Hematopoietic multipotent progenitor cell treated with erythropoietin and hydrocortisone succinate and interleukin-3 and kit ligand, for 17 days (in vitro differentiated cells): ENCODE data around the gene PAXX.

Experiments used
- DNase-seq: peaks from one replicate; pipeline ENCODE4 v3.0.0-alpha.2; 2015; ENCODE audit warnings: low spot score

PAXX gene

DNA sequence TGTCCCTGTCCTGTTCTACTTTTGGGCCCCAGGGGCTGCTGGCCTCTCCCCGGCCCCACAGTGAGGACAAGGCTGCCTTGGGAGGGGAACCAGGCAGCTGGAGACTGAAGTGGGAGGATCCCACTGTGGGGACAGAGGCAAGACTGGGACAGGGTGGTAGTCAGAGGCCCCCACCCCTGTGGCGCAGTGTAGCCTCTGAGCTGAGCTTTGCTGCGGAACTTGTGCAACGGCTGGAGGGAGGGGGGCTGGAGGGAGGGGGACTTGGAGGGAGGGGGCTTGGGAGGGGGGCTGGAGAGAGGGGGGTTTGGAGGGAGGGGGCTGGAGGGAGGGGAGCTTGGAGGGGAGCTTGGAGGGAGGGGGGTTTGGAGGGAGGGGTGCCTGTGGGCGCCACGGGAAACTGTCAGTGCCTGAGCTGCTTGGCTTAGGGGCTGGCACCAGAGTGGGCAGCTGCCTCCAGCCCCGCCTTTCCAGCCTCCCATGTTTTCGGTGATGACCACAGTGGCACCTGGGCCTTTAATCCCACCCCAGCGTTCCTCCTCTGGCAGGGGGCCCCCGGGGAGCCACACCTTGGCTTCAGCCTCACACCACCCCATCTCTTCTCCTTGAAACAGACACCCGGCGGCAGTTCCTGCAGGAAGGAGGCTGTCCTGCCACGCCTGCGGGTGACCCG, 42.0 kb downstream of the PAXX start:
- no peak for DNase-seq

DNA sequence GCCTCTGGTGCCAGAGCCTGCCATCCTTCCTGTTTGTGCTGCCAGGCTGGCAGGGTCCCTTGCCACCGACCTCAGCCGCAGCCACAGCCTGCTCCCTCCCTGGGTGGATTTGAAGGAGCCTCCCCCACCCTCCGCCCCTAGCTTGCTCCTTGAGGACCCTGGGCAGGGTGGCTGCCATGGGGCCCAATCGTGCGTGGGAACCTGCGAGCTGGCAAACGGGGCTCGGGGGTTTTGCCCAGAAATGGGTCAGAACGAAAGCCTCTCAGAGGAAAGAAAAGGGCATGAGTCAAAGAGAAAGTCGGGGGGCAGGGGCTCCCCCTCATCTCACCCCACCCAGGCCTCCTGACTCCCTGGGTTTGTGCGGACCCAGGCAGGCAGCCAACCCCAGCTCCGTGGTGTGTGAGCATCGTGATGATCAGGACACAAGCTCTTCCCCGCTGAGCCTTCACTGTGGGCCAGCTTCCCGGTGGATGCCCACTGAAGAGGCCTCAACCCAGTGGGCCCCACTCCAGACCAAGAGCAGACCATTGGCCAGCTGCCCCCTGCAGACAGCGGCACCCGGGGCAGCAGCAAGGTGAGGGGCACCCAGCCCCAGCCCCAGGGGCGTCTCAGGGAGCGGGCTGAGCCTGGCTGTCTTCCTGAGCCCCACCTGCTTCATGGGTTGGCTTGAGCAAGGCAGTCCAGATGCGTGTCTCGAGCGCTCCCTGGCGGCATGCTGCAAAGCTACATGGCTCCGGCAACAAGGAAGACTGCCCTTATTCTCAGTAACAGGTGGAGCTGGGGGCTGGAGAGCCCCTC, 42.7 kb downstream of the PAXX start:
- peak; percentile 82 for DNase-seq

DNA sequence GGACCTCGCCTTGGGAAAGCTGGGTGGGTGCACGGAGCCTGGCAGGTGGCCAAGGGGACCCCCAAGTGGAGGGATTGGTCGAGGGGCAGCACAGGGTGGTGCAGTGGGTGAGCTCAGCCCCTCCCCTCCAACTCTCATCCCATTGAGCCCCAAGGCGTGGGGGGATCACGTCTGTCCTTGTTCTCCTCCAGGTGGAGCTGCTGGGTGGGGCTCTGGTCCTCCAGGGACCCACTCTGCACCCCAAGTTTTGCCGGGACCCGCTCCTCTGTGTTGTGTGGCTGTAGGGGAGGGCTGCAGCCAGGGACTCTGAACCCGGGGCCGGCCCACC, 43.2 kb downstream of the PAXX start:
- no peak for DNase-seq

DNA sequence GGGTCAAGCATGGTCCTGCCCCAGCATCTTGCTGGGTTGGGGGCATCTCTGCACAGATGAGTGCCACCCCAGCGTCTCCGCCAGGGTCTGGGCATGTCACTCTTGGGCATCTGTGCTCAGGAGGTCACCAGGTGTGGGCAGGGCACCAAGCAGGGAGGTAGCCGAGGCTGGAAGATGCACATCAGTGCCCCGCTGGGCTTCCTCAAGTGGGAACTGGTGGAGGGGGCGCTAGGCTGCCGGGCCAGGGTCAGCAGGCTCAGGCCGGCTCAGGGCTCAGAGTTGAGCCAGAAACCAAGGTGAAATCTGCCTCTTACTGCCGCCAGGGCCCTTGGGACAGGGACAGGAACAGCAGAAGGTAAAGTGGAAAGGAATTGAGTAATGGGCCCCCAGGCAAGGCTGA, 43.7 kb downstream of the PAXX start:
- DNase-seq, result no peak

DNA sequence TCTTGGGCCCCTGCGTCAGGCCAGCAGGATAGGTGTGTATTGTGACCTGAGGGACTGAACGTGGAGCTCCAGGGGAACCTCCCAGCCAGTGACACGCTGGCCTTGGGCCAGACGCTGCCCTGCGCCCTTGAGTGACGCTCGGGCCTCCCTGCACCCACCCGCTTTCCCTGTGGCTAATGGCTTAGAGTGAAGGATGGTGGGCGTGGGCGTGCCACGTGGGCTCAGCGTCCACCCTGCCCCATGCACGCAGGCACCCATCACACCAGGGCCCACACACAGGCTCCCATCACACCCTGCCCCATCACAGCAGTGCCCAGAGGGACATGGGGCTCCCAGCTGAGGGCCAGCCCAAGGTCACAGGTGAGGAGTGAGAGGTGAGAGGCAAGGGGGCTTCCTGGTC, 44.8 kb downstream of the PAXX start:
- DNase-seq, result no peak

DNA sequence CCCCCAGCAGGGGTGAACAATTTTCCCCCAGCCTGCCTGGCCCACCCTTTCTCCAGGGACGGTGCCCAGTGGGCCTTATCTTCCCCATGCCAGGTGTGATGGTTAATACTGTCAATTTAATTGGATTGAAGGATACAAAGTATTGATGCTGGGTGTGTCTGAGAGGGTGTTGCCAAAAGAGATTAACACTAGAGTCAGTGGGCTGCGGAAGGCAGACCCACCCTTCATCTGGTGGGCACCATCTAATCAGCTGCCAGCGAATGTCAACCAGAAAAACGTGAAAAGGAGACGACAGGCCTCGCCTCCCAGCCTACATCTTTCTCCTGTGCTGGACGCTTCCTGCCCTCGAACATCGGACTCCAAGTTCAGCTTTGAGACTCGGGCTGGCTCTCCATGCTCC, 45.3 kb downstream of the PAXX start:
- no peak for DNase-seq

DNA sequence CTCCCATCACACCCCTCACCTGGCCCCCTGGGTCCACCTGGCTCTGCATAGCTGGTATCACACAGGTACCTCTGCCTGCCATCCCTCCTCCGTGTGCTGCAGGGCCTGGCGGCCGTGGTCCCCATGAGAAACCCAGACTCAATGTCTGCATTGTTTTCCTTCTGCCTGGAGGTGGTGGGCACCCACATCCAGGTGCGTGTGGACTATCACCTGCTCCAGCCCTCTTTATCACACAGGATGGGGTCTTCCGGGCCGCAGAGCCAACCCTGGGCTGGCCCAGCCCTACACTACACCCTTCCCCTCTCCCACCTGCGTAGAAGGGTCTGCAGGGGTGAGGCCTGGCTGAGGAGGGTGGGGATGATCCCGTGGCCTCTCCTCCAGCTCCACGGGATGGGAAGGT, 46.7 kb downstream of the PAXX start:
- no peak for DNase-seq

DNA sequence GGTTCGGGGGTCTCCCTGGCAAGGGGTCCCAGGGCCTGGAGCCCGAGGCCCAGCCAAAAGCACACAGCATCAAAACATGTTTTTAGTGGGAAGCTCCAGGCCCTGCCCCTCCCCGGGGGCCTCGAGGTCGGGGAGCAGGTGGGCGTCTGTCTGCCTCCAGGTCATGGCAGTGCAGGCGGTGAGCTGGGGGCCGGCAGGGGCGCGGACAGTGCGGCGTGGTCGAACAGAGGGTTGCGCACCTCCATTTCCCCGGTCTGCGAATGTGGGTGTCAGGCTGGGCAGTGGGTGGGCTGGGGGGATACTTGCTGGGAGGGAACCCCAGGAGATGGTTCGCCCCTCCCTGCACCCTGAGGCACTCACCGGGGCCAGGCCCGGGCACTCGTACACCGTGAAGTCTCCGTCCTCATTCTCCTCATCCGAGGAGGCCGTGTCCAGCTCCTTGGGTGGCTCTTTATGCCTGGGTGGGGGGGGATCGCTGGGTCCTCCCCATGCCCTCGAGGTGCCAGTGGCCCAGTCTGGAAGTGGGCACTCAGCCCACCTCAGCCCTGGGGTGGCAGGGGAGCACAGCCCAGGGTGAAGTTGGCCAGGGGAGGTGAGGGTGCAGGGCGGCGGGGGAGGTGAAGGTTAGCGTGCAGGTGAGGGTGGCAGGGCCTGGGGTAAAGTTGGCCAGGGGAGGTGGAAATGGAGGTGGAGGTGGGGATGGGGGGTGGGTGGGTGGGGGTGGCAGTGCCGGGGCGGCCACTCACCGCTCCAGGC, 47.6 kb downstream of the PAXX start:
- DNase-seq, result no peak

DNA sequence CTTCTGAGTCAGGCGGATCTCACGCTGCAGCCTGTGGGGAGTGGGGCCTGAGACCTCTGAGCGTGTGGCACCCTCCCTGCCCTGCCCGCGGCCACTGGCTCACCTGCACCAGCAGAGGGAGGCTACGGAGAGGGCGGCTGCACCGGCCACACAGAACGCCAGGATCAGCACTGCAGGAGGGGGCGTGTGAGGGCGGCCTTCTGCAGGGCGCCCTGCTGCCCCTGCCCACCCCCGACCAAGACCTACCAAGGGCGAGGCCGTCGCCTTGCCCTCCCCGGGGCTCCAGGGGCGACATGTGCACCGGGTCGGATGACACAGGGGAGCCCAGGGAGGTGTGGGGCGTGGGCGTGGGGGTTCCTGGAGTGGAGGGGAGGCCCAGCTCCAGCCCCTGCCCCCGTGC, 48.3 kb downstream of the PAXX start:
- DNase-seq, result no peak

DNA sequence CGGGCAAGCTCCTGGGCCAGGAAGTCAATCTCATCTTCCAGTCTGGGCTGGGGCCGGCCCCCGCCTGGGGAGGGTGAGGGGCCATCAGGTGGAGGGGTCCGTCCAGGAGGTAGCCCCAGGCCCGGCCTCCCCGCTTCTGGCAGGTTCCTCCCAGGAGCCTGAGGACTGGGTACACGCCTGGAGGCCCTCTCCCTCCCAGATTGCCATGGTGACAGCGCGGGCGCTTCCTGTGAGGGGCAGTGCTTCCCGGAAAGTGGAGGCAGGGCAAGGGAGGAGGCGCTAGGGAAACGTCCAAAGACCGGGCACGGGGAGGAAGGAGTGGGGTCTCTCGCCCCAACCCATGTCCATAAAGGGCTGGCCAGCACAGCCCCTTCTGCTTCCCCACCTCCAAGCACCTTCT, 48.9 kb downstream of the PAXX start:
- DNase-seq, result no peak

DNA sequence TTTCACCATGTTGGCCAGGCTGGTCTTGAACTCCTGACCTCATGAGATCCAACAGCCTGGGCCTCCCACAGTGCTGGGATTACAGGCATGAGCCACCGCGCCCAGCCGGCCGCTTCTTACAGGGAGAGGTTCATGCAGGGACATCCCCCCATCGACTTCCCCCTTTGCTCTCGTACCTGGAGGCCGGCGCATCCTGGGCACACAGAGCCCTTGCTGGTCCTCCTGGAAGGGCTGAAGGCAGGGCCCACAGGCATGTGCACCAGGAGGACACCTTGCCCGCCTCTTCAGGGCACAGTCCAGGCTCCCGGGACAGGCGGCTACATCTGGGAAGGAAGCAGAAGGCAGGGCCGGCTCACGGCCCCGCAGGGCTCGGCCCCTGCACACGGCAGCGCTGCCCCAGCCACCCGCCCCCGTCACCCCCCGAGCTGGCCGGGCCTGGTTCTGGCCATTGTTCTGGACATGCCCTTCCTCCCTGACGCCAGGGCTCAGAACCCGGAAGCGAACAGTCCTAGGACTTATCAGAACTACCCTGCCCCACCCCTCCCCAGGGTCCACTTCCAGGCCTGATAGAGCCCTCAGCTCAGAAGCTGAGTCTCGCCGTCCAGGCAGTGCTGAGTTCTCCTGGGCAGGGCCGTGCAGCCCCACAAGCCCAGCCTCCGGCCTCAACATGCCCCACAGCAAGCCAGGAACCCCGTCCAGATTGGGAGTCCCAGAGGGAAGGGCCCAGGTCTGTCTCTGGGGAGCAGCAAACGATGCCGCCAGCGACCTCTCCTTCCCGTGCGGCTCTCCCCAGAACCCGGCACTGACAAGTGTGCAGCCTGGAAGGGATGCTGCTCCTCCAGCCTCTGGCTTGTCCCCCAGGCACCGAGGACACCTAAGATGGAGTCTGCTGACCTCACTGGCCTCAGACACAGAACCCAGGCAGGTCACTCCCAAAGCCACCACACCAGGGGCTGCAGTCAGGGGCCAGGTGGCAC, 50.8 kb downstream of the PAXX start:
- DNase-seq, result no peak
